ENCODE measurements around the gene RPS6KL1.

Gene RPS6KL1, protein sequence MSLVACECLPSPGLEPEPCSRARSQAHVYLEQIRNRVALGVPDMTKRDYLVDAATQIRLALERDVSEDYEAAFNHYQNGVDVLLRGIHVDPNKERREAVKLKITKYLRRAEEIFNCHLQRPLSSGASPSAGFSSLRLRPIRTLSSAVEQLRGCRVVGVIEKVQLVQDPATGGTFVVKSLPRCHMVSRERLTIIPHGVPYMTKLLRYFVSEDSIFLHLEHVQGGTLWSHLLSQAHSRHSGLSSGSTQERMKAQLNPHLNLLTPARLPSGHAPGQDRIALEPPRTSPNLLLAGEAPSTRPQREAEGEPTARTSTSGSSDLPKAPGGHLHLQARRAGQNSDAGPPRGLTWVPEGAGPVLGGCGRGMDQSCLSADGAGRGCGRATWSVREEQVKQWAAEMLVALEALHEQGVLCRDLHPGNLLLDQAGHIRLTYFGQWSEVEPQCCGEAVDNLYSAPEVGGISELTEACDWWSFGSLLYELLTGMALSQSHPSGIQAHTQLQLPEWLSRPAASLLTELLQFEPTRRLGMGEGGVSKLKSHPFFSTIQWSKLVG

DNA sequence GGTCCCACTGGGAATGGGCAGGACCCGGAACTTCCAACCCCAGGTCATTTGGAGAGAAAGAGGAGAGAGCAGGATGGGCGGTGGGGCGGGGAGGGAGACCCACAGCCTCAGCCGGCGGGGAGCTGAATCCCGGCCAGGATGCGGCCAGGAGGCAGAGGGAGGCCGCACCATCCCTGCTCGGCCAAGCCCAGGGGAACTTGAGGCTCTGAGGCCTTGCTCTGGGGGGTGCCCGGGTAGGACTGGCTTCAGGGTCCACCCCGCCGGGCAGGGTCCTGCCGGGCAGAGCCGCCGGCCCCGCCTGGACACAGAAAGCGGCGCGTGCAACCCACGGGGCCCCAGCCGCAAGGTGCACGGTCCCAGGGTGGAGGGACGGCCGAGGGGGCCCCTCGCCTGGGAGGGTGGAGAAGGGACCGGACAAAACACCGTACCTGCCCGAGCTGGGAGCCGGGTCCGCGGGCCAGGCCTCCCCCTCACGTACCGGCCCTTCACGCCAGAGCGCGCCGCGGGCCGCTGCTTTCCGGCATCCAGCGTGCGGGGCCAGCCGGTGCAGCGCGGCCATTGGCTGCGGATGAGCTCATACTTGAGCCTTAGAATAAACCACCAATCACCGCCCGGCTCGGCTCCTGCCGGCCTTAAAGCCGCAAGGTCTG, at the start of gene RPS6KL1:
Gene RPS6KL1, minus strand, starts transcription at position 509 of the 650 bp plus-strand sequence. CDS start 1,719 bp downstream, outside the sequence.
- peak; percentile 33 for DNase-seq (ENCODE audit: low read depth)
- TF ChIP-seq, protein P1, sequence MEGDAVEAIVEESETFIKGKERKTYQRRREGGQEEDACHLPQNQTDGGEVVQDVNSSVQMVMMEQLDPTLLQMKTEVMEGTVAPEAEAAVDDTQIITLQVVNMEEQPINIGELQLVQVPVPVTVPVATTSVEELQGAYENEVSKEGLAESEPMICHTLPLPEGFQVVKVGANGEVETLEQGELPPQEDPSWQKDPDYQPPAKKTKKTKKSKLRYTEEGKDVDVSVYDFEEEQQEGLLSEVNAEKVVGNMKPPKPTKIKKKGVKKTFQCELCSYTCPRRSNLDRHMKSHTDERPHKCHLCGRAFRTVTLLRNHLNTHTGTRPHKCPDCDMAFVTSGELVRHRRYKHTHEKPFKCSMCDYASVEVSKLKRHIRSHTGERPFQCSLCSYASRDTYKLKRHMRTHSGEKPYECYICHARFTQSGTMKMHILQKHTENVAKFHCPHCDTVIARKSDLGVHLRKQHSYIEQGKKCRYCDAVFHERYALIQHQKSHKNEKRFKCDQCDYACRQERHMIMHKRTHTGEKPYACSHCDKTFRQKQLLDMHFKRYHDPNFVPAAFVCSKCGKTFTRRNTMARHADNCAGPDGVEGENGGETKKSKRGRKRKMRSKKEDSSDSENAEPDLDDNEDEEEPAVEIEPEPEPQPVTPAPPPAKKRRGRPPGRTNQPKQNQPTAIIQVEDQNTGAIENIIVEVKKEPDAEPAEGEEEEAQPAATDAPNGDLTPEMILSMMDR (IDR thresholded peaks at IDR 0.05; ENCODE audit: low read depth, low read length, missing control alignments), result no peak
- in situ Hi-C loops (cut with HindIII; ENCODE audit: low sequenced_read_pairs), result loop anchor here (25.0 kb wide), 1 partner anchor 164 kb away; no protein-coding TSS in a partner anchor
- peak within 1 kb of the TSS; percentile 46 for H3K4me3 ChIP-seq (ENCODE audit: low read depth, low read length)

DNA sequence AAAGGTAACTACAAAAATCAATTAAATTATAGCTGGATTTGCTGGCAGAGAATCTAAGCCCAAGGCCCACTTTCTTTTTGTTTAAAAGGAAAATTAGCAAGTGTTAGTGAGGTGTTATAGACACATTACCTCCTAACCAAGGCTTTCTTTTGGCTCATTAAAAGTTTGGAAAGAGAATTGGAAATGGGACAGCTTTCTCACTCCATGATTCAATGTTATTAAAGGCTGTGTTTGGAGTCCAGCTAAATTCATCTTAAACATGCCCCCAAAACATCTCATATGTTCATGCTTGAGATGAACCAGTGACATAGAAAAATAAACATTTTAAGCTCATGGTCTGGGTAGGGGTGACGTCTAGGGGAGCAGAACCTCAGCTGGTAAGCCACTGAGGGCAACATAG, 45.8 kb upstream of the RPS6KL1 start:
- in situ Hi-C loops (cut with HindIII; ENCODE audit: low sequenced_read_pairs), result no loop called here
- no peak overlapping the region for H3K4me3 ChIP-seq (ENCODE audit: low read depth, low read length)
- no peak for DNase-seq (ENCODE audit: low read depth)
- TF ChIP-seq, protein P1 (IDR thresholded peaks at IDR 0.05; ENCODE audit: low read depth, low read length, missing control alignments), result no peak

DNA sequence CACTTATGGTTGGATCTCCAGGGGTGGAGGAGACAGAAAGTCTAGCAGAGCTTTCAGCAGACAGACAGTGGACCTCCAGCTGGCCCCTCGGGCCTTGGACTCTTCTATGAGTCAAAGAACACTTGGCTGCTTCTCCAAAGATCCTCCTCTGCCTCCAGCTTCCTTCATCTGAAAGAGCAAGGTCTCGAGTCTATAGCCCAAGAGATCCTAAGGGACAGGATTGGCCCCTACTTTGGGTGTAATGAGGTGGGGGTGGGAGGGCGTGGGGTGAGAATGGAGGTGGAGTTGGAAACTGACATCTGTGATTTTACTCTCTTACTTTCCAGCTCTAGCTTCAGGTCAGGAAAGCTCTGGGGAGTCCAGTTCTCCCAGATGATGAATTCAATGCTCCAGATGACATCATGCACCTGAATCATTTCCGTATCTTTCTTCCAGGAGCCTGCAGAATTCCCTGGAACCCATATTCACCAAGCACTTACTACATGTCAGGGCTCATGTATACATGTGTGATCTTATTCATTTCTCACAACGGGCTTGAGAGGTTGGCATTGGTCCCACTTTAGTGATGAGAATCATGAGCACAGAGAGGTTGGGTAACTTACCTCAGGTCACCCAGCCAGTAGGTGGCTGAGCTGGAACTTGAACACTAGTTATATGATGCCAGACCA, 42.6 kb upstream of the RPS6KL1 start:
- H3K4me3 ChIP-seq (ENCODE audit: low read depth, low read length), result no peak overlapping the region
- TF ChIP-seq, protein P1 (IDR thresholded peaks at IDR 0.05; ENCODE audit: low read depth, low read length, missing control alignments), result no peak
- in situ Hi-C loops (cut with HindIII; ENCODE audit: low sequenced_read_pairs), result no loop called here
- DNase-seq (ENCODE audit: low read depth), result no peak

DNA sequence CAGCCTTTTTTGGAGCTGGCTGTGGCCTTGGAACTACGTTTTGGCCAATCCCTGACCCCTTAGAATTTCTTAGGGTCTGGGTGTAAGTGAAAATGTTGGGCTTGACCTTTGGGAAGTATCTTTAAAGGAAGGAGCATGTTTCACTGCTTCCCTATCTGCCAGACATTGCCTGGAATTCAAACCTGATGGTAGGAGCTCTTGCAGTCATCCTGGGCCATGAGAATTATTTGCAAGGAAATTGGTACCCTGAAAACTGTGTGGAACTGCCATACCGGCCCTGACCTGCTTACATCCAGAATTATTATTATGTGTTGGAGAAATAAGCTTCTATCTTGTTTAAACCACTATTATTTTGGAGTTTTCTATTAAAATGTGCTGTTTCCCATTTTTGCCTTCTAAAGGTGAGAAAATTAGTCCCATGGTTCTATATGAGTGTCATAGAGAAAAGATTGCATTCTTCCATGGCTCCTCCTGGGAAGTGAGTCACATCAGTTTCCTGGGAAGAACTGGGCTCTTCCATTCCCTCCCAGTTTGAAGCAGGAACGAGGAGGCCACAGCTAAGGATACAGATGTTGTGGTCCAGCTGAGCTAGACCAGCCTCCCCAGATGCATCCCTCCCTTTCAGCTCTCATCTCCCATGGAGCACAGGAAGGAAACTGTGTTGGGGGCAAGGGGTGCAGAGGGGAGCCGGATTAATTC, 41.9 kb upstream of the RPS6KL1 start:
- TF ChIP-seq, protein P1 (IDR thresholded peaks at IDR 0.05; ENCODE audit: low read depth, low read length, missing control alignments), result no peak
- in situ Hi-C loops (cut with HindIII; ENCODE audit: low sequenced_read_pairs), result loop anchor here (5.0 kb wide), 1 partner anchor 103 kb away; no protein-coding TSS in a partner anchor
- DNase-seq (ENCODE audit: low read depth), result no peak
- H3K4me3 ChIP-seq (ENCODE audit: low read depth, low read length), result no peak overlapping the region

DNA sequence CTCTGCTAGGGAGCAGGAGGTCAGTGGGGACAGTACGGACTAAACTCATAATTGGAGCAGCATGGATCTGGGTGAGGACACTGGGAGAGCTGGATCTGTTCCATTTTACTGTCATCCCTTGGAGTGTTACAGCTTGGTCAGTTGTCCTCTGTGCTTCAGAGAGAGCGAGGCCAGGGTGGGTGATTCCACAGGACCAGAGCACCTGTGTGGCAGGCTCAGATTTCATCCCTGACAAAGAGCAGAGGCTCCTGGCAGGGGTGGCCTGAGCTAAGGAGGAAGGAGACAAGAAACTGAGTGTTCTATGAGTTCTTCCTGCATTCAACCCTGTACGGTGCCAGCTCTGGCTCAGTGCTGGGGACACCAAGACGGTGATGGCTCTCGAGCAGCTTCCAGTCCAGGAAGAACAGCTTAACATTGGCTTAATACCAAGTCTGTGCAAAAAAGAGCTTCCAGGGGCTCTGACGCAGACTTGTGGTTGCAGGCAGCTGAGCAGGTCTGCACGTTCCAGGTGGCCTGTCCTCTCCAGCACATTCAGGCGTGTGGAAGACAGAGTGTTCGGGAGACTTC, 40.7 kb upstream of the RPS6KL1 start:
- no peak overlapping the region for H3K4me3 ChIP-seq (ENCODE audit: low read depth, low read length)
- TF ChIP-seq, protein P1 (IDR thresholded peaks at IDR 0.05; ENCODE audit: low read depth, low read length, missing control alignments), result no peak
- in situ Hi-C loops (cut with HindIII; ENCODE audit: low sequenced_read_pairs), result loop anchor here (5.0 kb wide), 1 partner anchor 101 kb away; no protein-coding TSS in a partner anchor
- no peak for DNase-seq (ENCODE audit: low read depth)

Data from astrocyte of the cerebellum (primary cell).